ENCODE data around the gene TRMT44. TPM values are rescaled to one million over a fixed set of nuclear protein-coding genes. Genes with fewer than 3 reads are reported as not detected.
"Not testable (repeated sequence)": the region's sequence is repeated elsewhere in the genome, so short reads cannot be mapped to it uniquely, and the experiment has no call there.

TRMT44 gene
- total and polyA plus RNA-seq, 2 donors (not counting 1 experiment from before 2014, with no cell fraction given): 13.3 to 37.4 TPM

GRCh38 chr4:8405516-8405875 is 35.1 kb upstream of the TRMT44 start:
- H3K27ac Mint-ChIP-seq: no peak overlapping the region
- Histone ChIP-seq H3K27ac (ENCODE audit: low read length in 2 of 2) (no peak overlapping the region), H3K79me2 (ENCODE audit: control insufficient read depth, insufficient read depth, low read length) (no peaks in the 10 kb centered on the region), H3K27me3 (replicated peaks in 1 of 4; ENCODE audit: control extremely low read depth in 1 of 4, control insufficient read depth in 3 of 4, insufficient read depth in 4 of 4, low read length in 3 of 4) (no peaks in the 10 kb centered on the region), H3K4me1 (ENCODE audit: control insufficient read depth in 2 of 2, insufficient read depth in 2 of 2, low read length in 2 of 2) (peaks cover 0 to under 1% of the 10 kb centered on the region in 2 donors), H3K9me3 (ENCODE audit: control extremely low read depth in 1 of 3, control insufficient read depth in 2 of 3, insufficient read depth in 1 of 3, low read length in 2 of 3) (no peaks in the 10 kb centered on the region), H3K4me3 (ENCODE audit: control extremely low read depth in 1 of 5, extremely low read depth in 1 of 5, insufficient read depth in 1 of 5, low read depth in 2 of 5, low read length in 4 of 5) (no peak overlapping the region), H3K36me3 (replicated peaks in 1 of 2; ENCODE audit: control extremely low read depth in 1 of 2, control insufficient read depth in 1 of 2, extremely low read depth in 1 of 2, insufficient read depth in 2 of 2, low read length in 1 of 2) (peaks cover 0 to 26% of the 10 kb centered on the region in 2 experiments), H4K20me1 (ENCODE audit: control insufficient read depth, insufficient read depth, low read length, poor library complexity, severe bottlenecking) (no peaks in the 10 kb centered on the region), H3K9ac (ENCODE audit: low read length) (no peak overlapping the region), H3K4me2 (replicated peaks; ENCODE audit: low read depth, low read length, poor library complexity, severe bottlenecking) (no peak overlapping the region), H2AFZ (ENCODE audit: insufficient read depth, low read depth, low read length, poor library complexity, severe bottlenecking) (no peak overlapping the region)
- no peaks in the 10 kb centered on the region for H3K9me3 Mint-ChIP-seq (ENCODE audit: insufficient read depth)
- ATAC-seq (ENCODE audit: low read depth) (no peak), DNase-seq (no peak)
- ChIA-PET POLR2A (no interaction called here), CTCF (interaction anchor here (2.4 to 4.0 kb wide), 2 partner anchors 163 to 229 kb away, joined by 5 to 15 read pairs; no protein-coding TSS in a partner anchor)
- intact Hi-C loops (cut with micrococcal nuclease): no loop called here
- H3K27me3 Mint-ChIP-seq: no peaks in the 10 kb centered on the region
- 96% methylated on average over 9 of the region's 9 CpGs for WGBS (ENCODE audit: insufficient coverage)
- TF ChIP-seq CTCF (IDR thresholded peaks at IDR 0.05) (no peak), EZH2 (IDR thresholded peaks at IDR 0.05; ENCODE audit: borderline replicate concordance, insufficient read depth, low read depth, low read length, poor library complexity, severe bottlenecking) (no peak)
- H3K4me1 Mint-ChIP-seq: peaks cover under 1% of the 10 kb centered on the region
- no peak overlapping the region for H3K4me3 Mint-ChIP-seq

- intact Hi-C loops (cut with micrococcal nuclease): not testable (repeated sequence)
Measured at GRCh38 chr4:8406887-8407286, 33.7 kb upstream of the TRMT44 start.

More at GRCh38 chr4:8406887-8407286, 33.7 kb upstream of the TRMT44 start:
- H3K36me3 ChIP-seq (replicated peaks in 1 of 2; ENCODE audit: control extremely low read depth in 1 of 2, control insufficient read depth in 1 of 2, extremely low read depth in 1 of 2, insufficient read depth in 2 of 2, low read length in 1 of 2): peaks cover 0 to 26% of the 10 kb centered on the region in 2 experiments
- H3K9me3 ChIP-seq (ENCODE audit: control extremely low read depth in 1 of 3, control insufficient read depth in 2 of 3, insufficient read depth in 1 of 3, low read length in 2 of 3); H2AFZ ChIP-seq (ENCODE audit: insufficient read depth, low read depth, low read length, poor library complexity, severe bottlenecking); H3K4me3 Mint-ChIP-seq; H4K20me1 ChIP-seq (ENCODE audit: control insufficient read depth, insufficient read depth, low read length, poor library complexity, severe bottlenecking); H3K27me3 Mint-ChIP-seq; H3K79me2 ChIP-seq (ENCODE audit: control insufficient read depth, insufficient read depth, low read length); H3K27me3 ChIP-seq (replicated peaks in 1 of 4; ENCODE audit: control extremely low read depth in 1 of 4, control insufficient read depth in 3 of 4, insufficient read depth in 4 of 4, low read length in 3 of 4); POLR2A ChIA-PET; H3K27ac ChIP-seq (ENCODE audit: low read length in 2 of 2); ATAC-seq (ENCODE audit: low read depth); H3K9me3 Mint-ChIP-seq (ENCODE audit: insufficient read depth); H3K4me3 ChIP-seq (ENCODE audit: control extremely low read depth in 1 of 5, extremely low read depth in 1 of 5, insufficient read depth in 1 of 5, low read depth in 2 of 5, low read length in 4 of 5); H3K4me2 ChIP-seq (replicated peaks; ENCODE audit: low read depth, low read length, poor library complexity, severe bottlenecking); DNase-seq; H3K27ac Mint-ChIP-seq; H3K9ac ChIP-seq (ENCODE audit: low read length); H3K4me1 ChIP-seq (ENCODE audit: control insufficient read depth in 2 of 2, insufficient read depth in 2 of 2, low read length in 2 of 2); H3K4me1 Mint-ChIP-seq: not testable (repeated sequence)
- WGBS (ENCODE audit: insufficient coverage): 86% methylated on average over 5 of the region's 7 CpGs
- CTCF ChIA-PET: interaction anchor here (1.1 to 4.0 kb wide), 3 partner anchors 9 to 603 kb away, joined by 3 to 15 read pairs (median 3); no protein-coding TSS in a partner anchor
